Adrenal gland (tissue), 12 donors: ENCODE measurements around the gene CLEC19A. TPM values are rescaled to one million over a fixed set of nuclear protein-coding genes. Genes with fewer than 3 reads are reported as not detected.

Experiments used
- DNase-seq, 7 donors: peaks; one replicate each; pipeline ENCODE4 v3.0.0-alpha.2; 2019 to 2020
- H3K27ac ChIP-seq, 5 donors: fragments of 200-600 bp; sonication (generic) in 4 of 5; 1 replicate in 3 of 5; 2 replicates in 2 of 5; pipeline versions ENCODE4 v1.5.1 to v1.8.0; 2016 to 2020; ENCODE audit warnings: mild to moderate bottlenecking in 1 of 5
- H3K27me3 ChIP-seq: fragments of 200-600 bp; 2 replicates; pipeline ENCODE4 v1.8.0; 2021
- H3K36me3 ChIP-seq, 2 donors: fragments of 200-600 bp; replicated peaks in 1 of 2; 1 replicate in 1 of 2; 2 replicates in 1 of 2; pipeline versions ENCODE4 v1.5.1 to v1.8.0; 2018 to 2022
- H3K4me1 ChIP-seq, 2 donors: fragments of 200-600 bp; replicated peaks in 1 of 2; 1 replicate in 1 of 2; 2 replicates in 1 of 2; pipeline versions ENCODE4 v1.5.1 to v1.8.0; 2018 to 2021
- H3K4me3 ChIP-seq, 4 donors: fragments of 200-600 bp; sonication (generic) in 3 of 4; one replicate each; pipeline ENCODE4 v1.5.1; 2016 to 2018
- H3K9me3 ChIP-seq, 3 donors: fragments of 200-600 bp; sonication (generic) in 1 of 3; replicated peaks in 1 of 3; 1 replicate in 2 of 3; 2 replicates in 1 of 3; pipeline versions ENCODE4 v1.5.1 to v1.8.0; 2016 to 2021
- CTCF ChIP-seq, 6 experiments: fragments of 450-650 bp in 4 of 6; fragments of 200-600 bp in 2 of 6; sonication (generic) in 1 of 6; IDR thresholded peaks; 1 replicate in 5 of 6; 2 replicates in 1 of 6; pipeline versions ENCODE4 v1.5.1 to v1.8.0; 2016 to 2021; ENCODE audit warnings: antibody characterized with exemption in 6 of 6, mild to moderate bottlenecking in 2 of 6, moderate library complexity in 1 of 6
- POLR2A ChIP-seq, 2 donors: fragments of 450-650 bp; IDR thresholded peaks; one replicate each; pipeline ENCODE4 v1.6.1; 2017; ENCODE audit warnings: antibody characterized with exemption in 2 of 2, mild to moderate bottlenecking in 2 of 2, moderate library complexity in 1 of 2
- WGBS, 4 donors: extraction: QIAGEN DNeasy Blood & Tissue Kit in 2 of 4; methylation state at CpG; one replicate each; pipeline versions ENCODE4 v1.1.5 to v1.1.7; 2013 to 2017; 5-methylcytosine and 5-hydroxymethylcytosine counted together
- intact Hi-C, 2 donors: fragments of 100-400 bp; cut with DNase I; formaldehyde crosslinking; loops; one replicate each; pipeline versions ENCODE4 v1.14.1 to v1.15.0; 2022 to 2023
- polyA plus RNA-seq, 3 donors: library from polyadenylated mRNA; stranded (reverse); fragments of 200-250 nt in 2 of 3; fragments of 350-450 nt in 1 of 3; fragmentation: Illumina TruSeq in 1 of 3; extraction: RNeasy Lipid Tissue Mini Kit (QIAGEN cat#74804) in 1 of 3; gene quantifications; one replicate each; pipeline ENCODE4 v1.2.3, GENCODE V29; 2013 to 2014
- total RNA-seq, 9 donors: library from RNA; depleted of rRNA in 4 of 9; stranded (reverse); fragments of >200 nt in 4 of 9; fragments of 120-200 nt in 1 of 9; fragmentation: NEBNext Ultra II Directional in 1 of 9; extraction: Animal tissue kit (Norgen Biotek cat#: 25700) in 1 of 9; gene quantifications; one replicate each; pipeline versions ENCODE4 v1.1.0 to v1.2.4, GENCODE V29; 2013 to 2023
- donor health status: healthy with polysubstance abuse.
- donor health status: Bipolar disorder and iron deficiency.
- donor health status: DM: yes; HTN: yes; CAD: no.
- donor health status: DM: no; HTN: no; CAD: no.
- donor health status: DM: no; HTN: no; CAD: no.
- donor health status: DM: yes; HTN: yes; CAD: no.

CLEC19A gene
- total and polyA plus RNA-seq, 12 donors = 0.06 TPM; not detected in 11

DNA sequence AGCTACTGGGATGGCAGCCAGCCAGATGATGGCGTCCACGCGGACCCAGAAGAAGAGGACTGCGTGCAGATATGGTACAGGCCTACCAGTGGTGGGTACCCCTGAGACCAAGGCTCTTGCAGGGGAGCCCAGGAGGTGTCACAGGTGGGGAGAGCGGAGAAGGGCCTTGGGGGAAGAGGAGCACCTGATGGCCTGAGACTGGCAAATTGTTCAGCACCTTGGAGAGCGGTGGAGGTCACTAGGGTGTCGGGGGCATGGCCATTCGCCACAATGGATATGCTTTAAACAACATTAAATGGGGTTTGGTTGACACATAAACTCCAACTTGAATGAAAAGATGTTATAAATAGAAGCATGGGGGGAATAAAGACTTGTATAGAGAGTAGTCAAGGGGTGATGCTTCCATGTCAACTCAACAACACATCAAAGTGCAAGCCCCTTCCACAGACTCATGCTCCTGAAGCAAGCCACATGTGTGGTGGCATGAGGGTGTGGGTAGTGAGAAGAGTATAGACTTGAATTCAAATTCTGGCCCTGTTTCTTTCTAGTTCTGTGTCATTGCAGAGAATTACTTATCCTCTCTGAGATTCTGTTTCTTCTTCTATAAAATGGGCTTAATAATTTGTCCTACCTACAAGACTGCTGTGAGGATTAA is 22.2 kb downstream of the CLEC19A start:
- DNase-seq = no peak
- Histone ChIP-seq H3K4me3 (no peak overlapping the region), H3K27me3 (no peaks in the 10 kb centered on the region), H3K9me3 (no peaks in the 10 kb centered on the region), H3K27ac (no peak overlapping the region), H3K4me1 (no peaks in the 10 kb centered on the region), H3K36me3 (no peaks in the 10 kb centered on the region)
- TF ChIP-seq POLR2A (IDR thresholded peaks at IDR 0.05) (no peak), CTCF (IDR thresholded peaks at IDR 0.05) (no peak)
- 50 to 67% (median 58%) methylated on average over 8 of the region's 8 CpGs for WGBS, 4 donors
- intact Hi-C loops = no loop called here

DNA sequence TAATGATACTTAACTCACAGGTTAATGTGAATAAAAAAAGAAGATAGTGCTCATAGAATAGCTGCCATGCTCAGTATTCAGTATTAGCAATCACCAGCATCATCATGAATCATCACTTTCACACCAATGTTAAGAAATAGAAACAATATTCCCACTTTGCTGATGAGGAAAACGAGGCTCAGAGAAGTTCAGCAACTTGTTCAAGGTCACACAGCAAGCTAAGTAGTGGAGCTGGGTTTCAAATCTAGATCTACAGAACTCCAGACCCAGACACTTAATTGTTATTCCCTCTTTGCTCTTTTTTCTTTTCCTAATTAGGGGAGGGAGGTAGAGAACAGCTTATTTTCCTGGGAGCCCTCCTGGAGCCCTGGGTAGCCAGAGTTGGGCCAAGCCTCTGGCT is 22.9 kb downstream of the CLEC19A start:
- Histone ChIP-seq H3K36me3 (no peaks in the 10 kb centered on the region), H3K4me3 (no peak overlapping the region), H3K27ac (no peak overlapping the region), H3K27me3 (no peaks in the 10 kb centered on the region), H3K4me1 (no peaks in the 10 kb centered on the region), H3K9me3 (no peaks in the 10 kb centered on the region)
- intact Hi-C loops = no loop called here
- no peak for TF ChIP-seq POLR2A (IDR thresholded peaks at IDR 0.05)
- TF ChIP-seq CTCF (IDR thresholded peaks at IDR 0.05) = no peak
- DNase-seq = no peak
- 48 to 73% (median 70%) methylated on average over 1 of the region's 1 CpG for WGBS, 4 donors

DNA sequence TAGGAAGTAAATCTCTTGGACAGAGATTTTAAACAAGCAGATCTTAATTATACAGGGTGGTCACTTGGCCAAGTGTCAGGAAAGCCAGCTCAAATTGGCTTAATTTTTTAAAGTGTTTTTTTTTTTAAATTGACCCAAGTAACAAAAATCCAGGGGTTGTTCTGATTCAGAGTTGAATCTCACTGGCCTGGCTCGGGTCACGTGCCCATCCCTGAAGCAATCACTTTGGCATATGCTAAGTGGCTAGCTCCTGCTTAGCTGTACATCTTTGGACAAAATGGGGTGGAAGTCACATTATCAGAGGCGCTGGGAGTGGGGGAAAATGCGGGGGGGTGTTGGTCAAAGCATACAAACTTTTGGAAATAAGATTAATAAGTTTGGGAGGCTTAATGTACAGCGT is 23.6 kb downstream of the CLEC19A start:
- Histone ChIP-seq H3K36me3 (no peaks in the 10 kb centered on the region), H3K4me1 (no peaks in the 10 kb centered on the region), H3K9me3 (no peaks in the 10 kb centered on the region), H3K27ac (no peak overlapping the region), H3K4me3 (no peak overlapping the region), H3K27me3 (no peaks in the 10 kb centered on the region)
- TF ChIP-seq POLR2A (IDR thresholded peaks at IDR 0.05) = no peak
- no peak for TF ChIP-seq CTCF (IDR thresholded peaks at IDR 0.05)
- intact Hi-C loops = no loop called here
- no peak for DNase-seq
- 77 to 84% (median 80%) methylated on average over 5 of the region's 5 CpGs for WGBS, 4 donors

GRCh38 chr16:19314718-19315425 is 29.3 kb downstream of the CLEC19A start:
- WGBS, 4 donors = 80 to 82% (median 82%) methylated on average over 2 of the region's 2 CpGs
- no peak for DNase-seq
- H3K4me3 ChIP-seq = no peak overlapping the region
- no peaks in the 10 kb centered on the region for H3K36me3 ChIP-seq
- no peaks in the 10 kb centered on the region for H3K27me3 ChIP-seq
- intact Hi-C loops = no loop called here
- H3K9me3 ChIP-seq = no peaks in the 10 kb centered on the region
- H3K27ac ChIP-seq = no peak overlapping the region
- H3K4me1 ChIP-seq = no peaks in the 10 kb centered on the region
- no peak for TF ChIP-seq CTCF (IDR thresholded peaks at IDR 0.05)
- TF ChIP-seq POLR2A (IDR thresholded peaks at IDR 0.05) = no peak
